ENCODE data around the gene PIP5KL1.

Gene PIP5KL1

GRCh38 chr9:127930231-127931091 lies at the start of gene PIP5KL1:
Gene PIP5KL1 (minus strand): TSS chr9:127930777. CDS start chr9:127930752, 25 bp downstream.
- DNase-seq, result peak; percentile 78

- DNase-seq, result peak; percentile 56
Measured at GRCh38 chr9:127980060-127980705, 49.6 kb upstream of the PIP5KL1 start.

- peak; percentile 51 for DNase-seq
Measured at GRCh38 chr9:127979333-127980059, 48.9 kb upstream of the PIP5KL1 start.

GRCh38 chr9:127979015-127979332 lies 48.4 kb upstream of the PIP5KL1 start:
- no peak for DNase-seq

- no peak for DNase-seq
Measured at GRCh38 chr9:127977884-127978647, 47.5 kb upstream of the PIP5KL1 start.

GRCh38 chr9:127977009-127977883 lies 46.7 kb upstream of the PIP5KL1 start:
- DNase-seq, result peak; percentile 39

- peak; percentile 80 for DNase-seq
Measured at GRCh38 chr9:127976498-127976897, 45.9 kb upstream of the PIP5KL1 start.

GRCh38 chr9:127975376-127976315 lies 45.1 kb upstream of the PIP5KL1 start:
- DNase-seq, result no peak

- no peak for DNase-seq
Measured at GRCh38 chr9:127974769-127975261, 44.2 kb upstream of the PIP5KL1 start.

GRCh38 chr9:127974001-127974768 lies 43.6 kb upstream of the PIP5KL1 start:
- no peak for DNase-seq

- no peak for DNase-seq
Measured at GRCh38 chr9:127973169-127974000, 42.8 kb upstream of the PIP5KL1 start.

- no peak for DNase-seq
Measured at GRCh38 chr9:127972236-127972871, 41.8 kb upstream of the PIP5KL1 start.

- peak; percentile 11 for DNase-seq
Measured at GRCh38 chr9:127971357-127972235, 41.0 kb upstream of the PIP5KL1 start.

GRCh38 chr9:127970401-127971313 lies 40.1 kb upstream of the PIP5KL1 start:
- peak; percentile 95 for DNase-seq

GRCh38 chr9:127968700-127969383 lies 38.3 kb upstream of the PIP5KL1 start:
- no peak for DNase-seq

All from NCI-H146 (cell line).